ENCODE results near the gene RNF180.
A peak's percentile ranks its signal among the peaks of the same experiment; 100 is the strongest.

The RNF180 gene

GRCh38 chr5:64144425-64145215 lies 21.0 kb upstream of the RNF180 start:
- TF ChIP-seq CTCF (IDR thresholded peaks at IDR 0.05; ENCODE audit: low read depth, low read length) (no peak), EZH2phosphoT487 (IDR thresholded peaks at IDR 0.05; ENCODE audit: low read depth) (no peak)
- Histone ChIP-seq H3K36me3 (replicated peaks; ENCODE audit: low read depth, low read length) (no peaks in the 10 kb centered on the region), H2AFZ (ENCODE audit: low read depth, low read length) (no peak overlapping the region), H4K20me1 (ENCODE audit: insufficient read depth, low read length) (no peaks in the 10 kb centered on the region), H3K9me3 (ENCODE audit: insufficient read depth, low read length) (no peaks in the 10 kb centered on the region), H3K4me3 (ENCODE audit: low read length) (no peak overlapping the region), H3K9ac (ENCODE audit: low read length) (no peak overlapping the region), H3K79me2 (ENCODE audit: low read length) (no peaks in the 10 kb centered on the region), H3K27me3 (ENCODE audit: low read depth, low read length) (no peaks in the 10 kb centered on the region), H3K4me1 (ENCODE audit: low read length) (no peaks in the 10 kb centered on the region), H3K4me2 (ENCODE audit: low read length) (no peak overlapping the region), H3K27ac (ENCODE audit: low read length) (no peak overlapping the region)

GRCh38 chr5:64145216-64145895 lies 20.3 kb upstream of the RNF180 start:
- H3K9me3 ChIP-seq (ENCODE audit: insufficient read depth, low read length), result no peaks in the 10 kb centered on the region
- H4K20me1 ChIP-seq (ENCODE audit: insufficient read depth, low read length), result no peaks in the 10 kb centered on the region
- no peaks in the 10 kb centered on the region for H3K79me2 ChIP-seq (ENCODE audit: low read length)
- H3K27me3 ChIP-seq (ENCODE audit: low read depth, low read length), result no peaks in the 10 kb centered on the region
- TF ChIP-seq CTCF (IDR thresholded peaks at IDR 0.05; ENCODE audit: low read depth, low read length) (no peak), EZH2phosphoT487 (IDR thresholded peaks at IDR 0.05; ENCODE audit: low read depth) (no peak)
- no peak overlapping the region for H2AFZ ChIP-seq (ENCODE audit: low read depth, low read length)
- no peak overlapping the region for H3K27ac ChIP-seq (ENCODE audit: low read length)
- no peak overlapping the region for H3K9ac ChIP-seq (ENCODE audit: low read length)
- H3K4me1 ChIP-seq (ENCODE audit: low read length), result no peaks in the 10 kb centered on the region
- H3K4me2 ChIP-seq (ENCODE audit: low read length), result no peak overlapping the region
- no peaks in the 10 kb centered on the region for H3K36me3 ChIP-seq (replicated peaks; ENCODE audit: low read depth, low read length)
- no peak overlapping the region for H3K4me3 ChIP-seq (ENCODE audit: low read length)

- H3K36me3 ChIP-seq (replicated peaks; ENCODE audit: low read depth, low read length), result no peaks in the 10 kb centered on the region
- H3K9me3 ChIP-seq (ENCODE audit: insufficient read depth, low read length), result no peaks in the 10 kb centered on the region
- no peak overlapping the region for H3K4me2 ChIP-seq (ENCODE audit: low read length)
- no peak overlapping the region for H2AFZ ChIP-seq (ENCODE audit: low read depth, low read length)
- no peak overlapping the region for H3K9ac ChIP-seq (ENCODE audit: low read length)
- no peaks in the 10 kb centered on the region for H3K4me1 ChIP-seq (ENCODE audit: low read length)
- H3K27ac ChIP-seq (ENCODE audit: low read length), result no peak overlapping the region
- H3K79me2 ChIP-seq (ENCODE audit: low read length), result no peaks in the 10 kb centered on the region
- no peaks in the 10 kb centered on the region for H4K20me1 ChIP-seq (ENCODE audit: insufficient read depth, low read length)
- H3K4me3 ChIP-seq (ENCODE audit: low read length), result no peak overlapping the region
- TF ChIP-seq EZH2phosphoT487 (IDR thresholded peaks at IDR 0.05; ENCODE audit: low read depth), result no peak
- no peak for TF ChIP-seq CTCF (IDR thresholded peaks at IDR 0.05; ENCODE audit: low read depth, low read length)
- H3K27me3 ChIP-seq (ENCODE audit: low read depth, low read length), result no peaks in the 10 kb centered on the region
Measured at GRCh38 chr5:64147379-64147778, 18.3 kb upstream of the RNF180 start.

GRCh38 chr5:64147849-64148441 lies 17.7 kb upstream of the RNF180 start:
- TF ChIP-seq EZH2phosphoT487 (IDR thresholded peaks at IDR 0.05; ENCODE audit: low read depth) (no peak), CTCF (IDR thresholded peaks at IDR 0.05; ENCODE audit: low read depth, low read length) (peak; percentile 61)
- H3K79me2 ChIP-seq (ENCODE audit: low read length), result no peaks in the 10 kb centered on the region
- no peak overlapping the region for H3K4me3 ChIP-seq (ENCODE audit: low read length)
- H3K36me3 ChIP-seq (replicated peaks; ENCODE audit: low read depth, low read length), result no peaks in the 10 kb centered on the region
- no peaks in the 10 kb centered on the region for H3K27me3 ChIP-seq (ENCODE audit: low read depth, low read length)
- H4K20me1 ChIP-seq (ENCODE audit: insufficient read depth, low read length), result no peaks in the 10 kb centered on the region
- H3K27ac ChIP-seq (ENCODE audit: low read length), result no peak overlapping the region
- no peak overlapping the region for H2AFZ ChIP-seq (ENCODE audit: low read depth, low read length)
- H3K4me1 ChIP-seq (ENCODE audit: low read length), result no peaks in the 10 kb centered on the region
- H3K9me3 ChIP-seq (ENCODE audit: insufficient read depth, low read length), result no peaks in the 10 kb centered on the region
- no peak overlapping the region for H3K9ac ChIP-seq (ENCODE audit: low read length)
- H3K4me2 ChIP-seq (ENCODE audit: low read length), result no peak overlapping the region
